HepG2 (cell line): ENCODE results near the gene EEF1A2. TPM values are rescaled to one million over a fixed set of nuclear protein-coding genes. Genes with fewer than 3 reads are reported as not detected.

Source experiments
- ATAC-seq: fragments of 200-7000 bp; cut with Tn5 transposase; 3 replicates; pipeline ENCODE4 v1.9.1; 2020; ENCODE audit warnings: mild to moderate bottlenecking, moderate library complexity
- BruUV-seq: library from RNA; stranded (reverse); fragments of 400-500 nt; replicated peaks from 2 replicates; lab custom pipeline; 2021; lab: Mats Ljungman, UMichigan
- CTCF ChIA-PET: fragments of 300-600 bp; formaldehyde crosslinking; extraction: SDS; loops from one replicate; lab custom pipeline; 2021; ENCODE audit warnings: low total read pairs, inconsistent platforms, low intra/inter-chr PET ratio; lab: Yijun Ruan, JAX
- POLR2A ChIA-PET: fragments of 350-600 bp; sonication (Branson Sonifier 250); formaldehyde crosslinking; loops from one replicate; lab custom pipeline; 2020; ENCODE audit warnings: antibody characterized with exemption, inconsistent platforms; lab: Yijun Ruan, JAX
- DNase-seq: peaks from one replicate; pipeline ENCODE4 v3.0.0-alpha.2; 2015; ENCODE audit warnings: low spot score
- FAIRE-seq: peaks from 3 replicates; lab custom pipeline; 2011; peaks lifted over from hg19 to GRCh38; lab: Jason Lieb, UNC
- H2AFZ ChIP-seq: one replicate; pipeline ENCODE4 v1.6.1; 2011; ENCODE audit warnings: low read length, inconsistent platforms
- H3K27ac ChIP-seq: fragments of 300-600 bp; 3 replicates; pipeline ENCODE4 v1.8.0; 2011; ENCODE audit warnings: mixed run types, mild to moderate bottlenecking, mixed read lengths, low read length, inconsistent platforms; ENCODE audit not compliant: insufficient read depth; ENCODE audit errors: extremely low read length
- H3K27me3 ChIP-seq, 2 experiments: fragments of 200-600 bp in 1 of 2; 2 replicates in 1 of 2; 3 replicates in 1 of 2; pipeline versions ENCODE4 v1.6.0 to v1.8.0; 2011; ENCODE audit warnings: low read length in 2 of 2, mild to moderate bottlenecking in 2 of 2, moderate library complexity in 2 of 2, inconsistent platforms in 1 of 2; ENCODE audit not compliant: insufficient read depth in 2 of 2, control insufficient read depth in 1 of 2
- H3K36me3 ChIP-seq, 2 experiments: fragments of 200-600 bp in 1 of 2; replicated peaks in 1 of 2; 2 replicates in 1 of 2; 3 replicates in 1 of 2; pipeline versions ENCODE4 v1.5.1 to v1.8.0; 2011; ENCODE audit warnings: low read length in 2 of 2, inconsistent platforms in 1 of 2; ENCODE audit not compliant: insufficient read depth in 2 of 2, control insufficient read depth in 1 of 2
- H3K4me1 ChIP-seq: 2 replicates; pipeline ENCODE4 v1.5.1; 2012; ENCODE audit warnings: low read length, inconsistent platforms; ENCODE audit not compliant: insufficient read depth
- H3K4me2 ChIP-seq: 2 replicates; pipeline ENCODE4 v1.6.0; 2011; ENCODE audit warnings: low read depth, low read length, inconsistent platforms
- H3K4me3 ChIP-seq, 3 experiments: fragments of 200-600 bp in 1 of 3; sonication (generic), shearing (Covaris generic) in 1 of 3; replicated peaks in 1 of 3; 2 replicates each; pipeline ENCODE4 v1.5.1; 2011 to 2016; ENCODE audit warnings: low read length in 3 of 3, inconsistent platforms in 2 of 3, low read depth in 2 of 3, mild to moderate bottlenecking in 2 of 3, control low read depth in 1 of 3, mixed read lengths in 1 of 3; ENCODE audit not compliant: insufficient read depth in 1 of 3
- H3K79me2 ChIP-seq: one replicate; pipeline ENCODE4 v1.6.1; 2011; ENCODE audit warnings: low read length, inconsistent platforms; ENCODE audit not compliant: insufficient read depth
- H3K9ac ChIP-seq: 2 replicates; pipeline ENCODE4 v1.6.0; 2011; ENCODE audit warnings: mild to moderate bottlenecking, low read depth, low read length, inconsistent platforms; ENCODE audit not compliant: insufficient read depth
- H3K9me3 ChIP-seq: 2 replicates; pipeline ENCODE4 v1.5.1; 2012; ENCODE audit warnings: mild to moderate bottlenecking, low read length
- H4K20me1 ChIP-seq: 2 replicates; pipeline ENCODE4 v1.6.0; 2011; ENCODE audit warnings: inconsistent platforms, mild to moderate bottlenecking, low read length, moderate library complexity; ENCODE audit not compliant: insufficient read depth
- ATF7 ChIP-seq, 2 experiments: fragments of 450-650 bp in 1 of 2; sonication (generic) in 1 of 2; formaldehyde crosslinking in 1 of 2; IDR thresholded peaks; 2 replicates each; pipeline versions ENCODE4 v1.4.0 to v1.6.1; 2016 to 2020; ENCODE audit warnings: antibody characterized with exemption in 1 of 2, mild to moderate bottlenecking in 1 of 2, missing genetic modification reagents in 1 of 2
- CENPT ChIP-seq: sonication (generic); formaldehyde crosslinking; IDR thresholded peaks from 2 replicates; pipeline ENCODE4 v1.8.0; 2022; ENCODE audit warnings: low read depth, mild to moderate bottlenecking, moderate library complexity, missing genetic modification reagents
- GZF1 ChIP-seq: sonication (generic); formaldehyde crosslinking; IDR thresholded peaks from 2 replicates; pipeline ENCODE4 v1.5.1; 2020; ENCODE audit warnings: mild to moderate bottlenecking, missing genetic modification reagents
- PATZ1 ChIP-seq: sonication (generic); formaldehyde crosslinking; IDR thresholded peaks from 2 replicates; pipeline ENCODE4 v1.4.0; 2020; ENCODE audit warnings: missing genetic modification reagents
- PAXIP1 ChIP-seq: sonication (generic); formaldehyde crosslinking; conservative IDR thresholded peaks from 2 replicates; pipeline ENCODE4 v1.4.0; 2020; ENCODE audit warnings: mild to moderate bottlenecking, missing genetic modification reagents, moderate library complexity
- PPARG ChIP-seq: conservative IDR thresholded peaks from 2 replicates; pipeline ENCODE4 v1.6.1; 2016; ENCODE audit warnings: missing biosample characterization, missing genetic modification reagents
- RORA ChIP-seq: sonication (generic); formaldehyde crosslinking; IDR thresholded peaks from 2 replicates; pipeline ENCODE4 v1.5.0; 2020; ENCODE audit warnings: mild to moderate bottlenecking, missing genetic modification reagents, moderate library complexity
- ZBTB8A ChIP-seq: sonication (generic); formaldehyde crosslinking; IDR thresholded peaks from 2 replicates; pipeline ENCODE4 v1.4.0; 2020; ENCODE audit warnings: mild to moderate bottlenecking, low read depth, missing genetic modification reagents, borderline replicate concordance
- ZC3H4 ChIP-seq: sonication (generic); formaldehyde crosslinking; IDR thresholded peaks from 2 replicates; pipeline ENCODE4 v1.4.0; 2020; ENCODE audit warnings: missing genetic modification reagents, borderline replicate concordance
- ZFP62 ChIP-seq: sonication (generic); formaldehyde crosslinking; IDR thresholded peaks from 2 replicates; pipeline ENCODE4 v1.4.0; 2020; ENCODE audit warnings: missing genetic modification reagents
- ZNF230 ChIP-seq: sonication (generic); formaldehyde crosslinking; IDR thresholded peaks from 2 replicates; pipeline ENCODE4 v1.4.0; 2020; ENCODE audit warnings: mild to moderate bottlenecking, missing genetic modification reagents
- ZNF292 ChIP-seq: sonication (generic); formaldehyde crosslinking; IDR thresholded peaks from 2 replicates; pipeline ENCODE4 v1.8.1; 2022; ENCODE audit warnings: mild to moderate bottlenecking, low read depth, missing genetic modification reagents, borderline replicate concordance
- ZNF33B ChIP-seq: sonication (generic); formaldehyde crosslinking; IDR thresholded peaks from 2 replicates; pipeline ENCODE4 v1.5.1; 2020; ENCODE audit warnings: mild to moderate bottlenecking, missing genetic modification reagents
- ZNF367 ChIP-seq: sonication (generic); formaldehyde crosslinking; IDR thresholded peaks from 2 replicates; pipeline ENCODE4 v1.4.0; 2020; ENCODE audit warnings: missing genetic modification reagents, borderline replicate concordance
- ZNF383 ChIP-seq: sonication (generic); formaldehyde crosslinking; IDR thresholded peaks from 2 replicates; pipeline ENCODE4 v1.4.0; 2020; ENCODE audit warnings: missing genetic modification reagents, mild to moderate bottlenecking, borderline replicate concordance
- ZNF713 ChIP-seq: sonication (generic); formaldehyde crosslinking; IDR thresholded peaks from 2 replicates; pipeline ENCODE4 v1.4.0; 2020; ENCODE audit warnings: mild to moderate bottlenecking, missing genetic modification reagents
- WGBS: methylation state at CpG from one replicate; pipeline ENCODE4 v1.1.6; 2017; ENCODE audit warnings: low lambda C conversion rate; 5-methylcytosine and 5-hydroxymethylcytosine counted together
- in situ Hi-C: cut with HindIII; loops from 2 replicates; pipeline ENCODE4 v1.10.0; 2017; ENCODE audit warnings: low pct_unique_long_range_greater_than_20kb; ENCODE audit not compliant: extremely low pct_ligation_motif_present
- intact Hi-C: fragments of 100-400 bp; cut with micrococcal nuclease; formaldehyde crosslinking; loops from one replicate; pipeline ENCODE4 v1.10.0; 2022; ENCODE audit not compliant: unreplicated experiment
- polyA plus RNA-seq, 8 experiments: library from polyadenylated mRNA; depleted of rRNA in 3 of 8; stranded (reverse) in 7 of 8; unstranded in 1 of 8; fragments of >200 nt; fragmentation: Illumina TruSeq in 4 of 8; extraction: Trizol in 4 of 8; gene quantifications; 2 replicates each; pipeline versions ENCODE4 v1.2.1 to v1.2.3, GENCODE V29; 2011 to 2016; ENCODE audit warnings: low read depth in 4 of 8, missing spikeins in 1 of 8, mixed read lengths in 1 of 8; ENCODE audit not compliant: insufficient read depth in 1 of 8
- total RNA-seq, 5 experiments: library from RNA; depleted of rRNA; stranded (reverse); fragments of >200 nt; fragmentation: Illumina TruSeq; extraction: Trizol; gene quantifications; 2 replicates each; pipeline ENCODE4 v1.2.3, GENCODE V29; 2016; ENCODE audit warnings: low read depth in 1 of 5

Gene EEF1A2
- total and polyA plus RNA-seq, 2 of the 13 experiments (the other 11 are each of a cell fraction or from before 2014, with no cell fraction given) = 0.44 to 0.87 TPM

GRCh38 chr20:63493563-63494020, 5.3 kb downstream of the EEF1A2 start (continued):
- TF ChIP-seq ZNF33B (CRISPR knock-in tag) (no peak), RORA (CRISPR knock-in tag) (no peak), PAXIP1 (CRISPR knock-in tag) (no peak), ATF7 (IDR thresholded peaks at IDR 0.05) (no peak), ATF7 (CRISPR knock-in tag; IDR thresholded peaks at IDR 0.05) (no peak)

GRCh38 chr20:63492982-63493381, 5.9 kb downstream of the EEF1A2 start:
- H3K9me3 ChIP-seq = no peaks in the 10 kb centered on the region
- ATAC-seq (no peak), FAIRE-seq (no peak), DNase-seq (no peak)
- no peaks in the 10 kb centered on the region for H3K79me2 ChIP-seq
- H3K4me3 ChIP-seq = no peak overlapping the region
- intact Hi-C loops (no loop called here), in situ Hi-C loops (no loop called here)
- no peak overlapping the region for H3K27ac ChIP-seq
- no peaks in the 10 kb centered on the region for H3K36me3 ChIP-seq
- H3K4me2 ChIP-seq = no peak overlapping the region
- H3K27me3 ChIP-seq = peaks cover 33 to 68% of the 10 kb centered on the region in 2 experiments
- H4K20me1 ChIP-seq = peaks cover 6% of the 10 kb centered on the region; the same call in 1 of the 2 replicates
- no peak overlapping the region for H3K9ac ChIP-seq
- no peak overlapping the region for H2AFZ ChIP-seq
- ChIA-PET POLR2A (no interaction called here), CTCF (no interaction called here)
- 56% methylated on average over 9 of the region's 14 CpGs for WGBS
- peaks cover 12% of the 10 kb centered on the region; the same call in 1 of the 2 replicates for H3K4me1 ChIP-seq
- no TSS peak for BruUV-seq
- TF ChIP-seq CENPT = no peak
- TF ChIP-seq ZBTB8A = no peak
- no peak for TF ChIP-seq ZNF292 (CRISPR knock-in tag)
- TF ChIP-seq PATZ1 (CRISPR knock-in tag) = no peak
- no peak for TF ChIP-seq GZF1 (CRISPR knock-in tag)
- TF ChIP-seq PPARG = no peak
- no peak for TF ChIP-seq ZFP62 (CRISPR knock-in tag)
- TF ChIP-seq ZNF383 = no peak
- no peak for TF ChIP-seq ZNF713 (CRISPR knock-in tag)
- no peak for TF ChIP-seq ZC3H4
- no peak for TF ChIP-seq ZNF367 (CRISPR knock-in tag)
- no peak for TF ChIP-seq ZNF230 (CRISPR knock-in tag)
